Measurements from ENCODE around the gene RAC2. TPM values are rescaled to one million over a fixed set of nuclear protein-coding genes. Genes with fewer than 3 reads are reported as not detected.
A peak's percentile ranks its signal among the peaks of the same experiment; 100 is the strongest.

RAC2 gene
- total RNA-seq = not detected

DNA sequence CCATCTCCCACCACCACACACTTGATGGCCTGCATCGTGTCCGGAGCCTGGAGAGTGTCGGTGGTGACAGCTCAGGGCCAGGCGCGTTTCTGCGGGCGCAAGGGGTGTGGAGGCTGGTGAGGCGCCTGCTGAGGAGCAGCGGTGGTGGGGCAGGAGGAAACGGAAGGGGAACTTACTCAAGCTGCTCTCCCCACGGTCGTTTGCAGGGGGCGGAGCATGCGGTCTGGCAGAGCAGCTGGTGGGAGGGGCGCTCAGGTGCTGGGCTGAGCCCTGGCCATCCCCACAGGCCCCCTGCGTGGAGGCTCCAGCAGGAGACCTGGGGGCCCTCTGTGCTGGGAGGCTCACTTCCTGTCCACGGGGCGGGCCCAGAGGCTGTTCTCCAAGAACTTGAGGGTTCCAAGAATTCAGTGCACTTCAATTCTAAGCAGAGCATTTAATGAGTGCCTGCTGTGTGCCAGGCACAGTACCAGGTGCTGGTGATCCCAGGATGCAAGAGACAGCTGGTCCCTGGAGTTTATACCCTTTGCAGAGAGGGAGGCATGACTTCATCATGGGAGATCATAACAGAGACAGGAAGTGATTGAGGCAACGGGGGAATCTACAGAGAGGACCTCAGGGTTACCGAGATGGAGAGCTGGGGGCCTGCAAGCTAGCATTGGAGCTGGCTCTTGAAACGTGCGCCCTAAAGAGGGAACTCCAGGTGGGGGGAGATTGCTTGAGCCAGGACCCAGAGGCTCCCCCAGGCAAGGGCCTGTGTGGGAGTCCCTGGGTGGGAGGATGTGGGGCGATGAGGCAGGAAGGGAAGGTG, at the start of gene RAC2:
RAC2 (minus strand) TSS at position 156 of the 808 bp plus-strand sequence; CDS start at position 35, 121 bp downstream.
- no peak for DNase-seq

GRCh38 chr22:37293172-37293571, 49.1 kb upstream of the RAC2 start:
- DNase-seq = no peak

DNA sequence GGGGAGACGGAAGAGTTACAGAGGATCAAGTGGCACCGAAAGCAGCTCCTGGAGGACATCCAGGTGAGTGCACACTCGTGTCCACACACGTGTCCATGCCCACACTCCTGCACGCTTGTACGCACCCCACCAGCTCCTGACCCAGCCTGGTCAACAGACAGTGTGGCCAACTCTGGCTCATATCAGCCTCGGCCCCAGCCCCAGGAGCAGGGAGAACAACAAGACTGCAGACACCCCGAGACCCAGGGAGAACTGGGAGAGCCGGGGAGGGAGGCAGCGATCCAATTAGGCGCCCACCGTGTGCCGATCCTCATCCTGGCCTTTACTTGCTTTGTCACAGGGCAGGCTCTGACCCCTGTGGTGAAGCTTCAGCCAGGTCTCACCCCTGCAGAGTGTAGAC, 48.6 kb upstream of the RAC2 start:
- DNase-seq = no peak

GRCh38 chr22:37291559-37292298, 47.7 kb upstream of the RAC2 start:
- DNase-seq = no peak

DNA sequence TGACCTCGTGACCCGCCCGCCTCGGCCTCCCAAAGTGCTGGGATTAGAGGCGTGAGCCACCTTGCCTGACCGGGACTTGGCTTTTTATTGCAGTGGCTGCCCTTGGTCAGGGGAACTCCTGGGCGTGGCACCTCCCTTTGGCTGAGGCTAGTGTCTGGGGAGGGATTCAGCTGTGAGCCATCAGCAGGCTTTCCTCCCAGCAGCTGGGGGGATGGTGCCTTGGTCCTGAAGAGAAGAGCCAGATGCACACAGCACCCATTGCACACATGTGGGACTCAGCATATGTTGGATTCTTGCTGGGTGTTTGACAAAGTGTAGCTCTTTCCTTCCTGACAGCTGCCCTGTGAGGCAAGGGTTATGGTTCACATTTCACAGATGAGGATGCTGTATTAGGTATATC, 46.7 kb upstream of the RAC2 start:
- DNase-seq = no peak

- no peak for DNase-seq
These were observed 45.2 kb upstream of the RAC2 start for GRCh38 chr22:37289156-37289735.

DNA sequence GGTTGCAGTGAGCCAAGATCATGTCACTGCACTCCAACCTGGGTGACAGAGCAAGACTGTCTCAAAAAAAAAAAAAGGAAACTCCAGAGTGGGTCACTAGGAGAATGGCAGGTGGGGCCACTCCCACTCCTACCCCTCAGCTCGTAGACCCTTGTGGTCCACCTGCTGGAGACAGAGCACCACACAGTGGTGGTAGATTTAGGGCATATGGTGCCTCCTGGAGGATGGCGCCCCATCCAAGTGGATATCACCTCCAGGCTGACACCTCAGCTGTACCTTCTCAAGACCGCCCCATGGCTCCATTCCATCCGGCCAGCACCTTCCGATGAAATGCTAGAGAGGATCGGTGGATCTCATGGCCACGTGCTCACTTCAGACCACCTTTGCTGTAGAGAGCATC, 44.5 kb upstream of the RAC2 start:
- no peak for DNase-seq

DNA sequence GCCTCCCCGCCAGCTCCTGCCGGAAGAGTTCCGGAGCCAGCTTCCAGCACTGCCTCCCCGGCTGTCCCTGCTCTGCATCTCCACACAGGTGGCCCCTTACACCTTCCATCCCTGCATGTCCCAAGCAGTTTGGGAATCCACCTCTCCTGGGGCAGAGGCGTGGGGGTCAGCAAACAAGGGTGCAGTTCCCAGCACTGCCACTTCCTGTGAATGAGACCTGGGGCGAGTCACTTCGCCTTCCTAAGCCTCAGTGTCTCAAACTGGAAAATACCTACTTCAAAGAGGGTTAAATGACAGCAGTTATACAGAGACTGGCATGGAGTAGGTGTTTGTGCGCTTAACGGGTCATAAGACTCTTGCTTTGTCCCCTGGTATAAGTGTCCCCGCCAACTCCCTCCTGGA, 43.5 kb upstream of the RAC2 start:
- DNase-seq = no peak

- no peak for DNase-seq
These were observed 41.9 kb upstream of the RAC2 start for GRCh38 chr22:37285937-37286336.

- peak; percentile 25 for DNase-seq
These were observed 40.8 kb upstream of the RAC2 start for GRCh38 chr22:37284805-37285355.

GRCh38 chr22:37284126-37284804, 40.2 kb upstream of the RAC2 start:
- DNase-seq = no peak

DNA sequence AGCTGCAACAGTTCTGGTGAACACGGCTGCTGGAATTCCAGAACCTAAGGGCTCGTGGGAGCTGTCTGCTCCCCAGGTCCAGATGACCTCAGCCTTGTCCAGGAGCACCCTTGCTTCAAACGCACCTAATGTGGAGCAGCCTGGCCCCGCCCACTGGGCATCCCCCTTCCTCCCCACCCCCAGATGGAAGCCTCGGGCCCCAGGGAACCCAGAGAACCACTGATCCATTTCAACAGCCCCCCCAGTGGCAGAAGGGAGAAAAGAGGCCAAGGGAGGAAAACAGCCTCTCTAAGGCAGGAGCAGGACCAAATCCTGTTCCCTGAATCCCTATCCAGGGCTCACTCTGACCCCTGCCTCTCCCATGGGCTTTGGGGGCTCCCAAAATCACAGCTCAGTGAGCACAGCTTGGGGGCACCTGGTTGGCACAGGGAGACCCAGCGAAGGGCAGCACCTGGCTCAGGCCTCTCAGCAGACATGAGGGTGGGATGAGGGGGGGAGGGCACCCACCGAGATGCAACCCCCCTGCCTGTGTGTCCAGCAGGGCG, 39.4 kb upstream of the RAC2 start:
- no peak for DNase-seq

DNA sequence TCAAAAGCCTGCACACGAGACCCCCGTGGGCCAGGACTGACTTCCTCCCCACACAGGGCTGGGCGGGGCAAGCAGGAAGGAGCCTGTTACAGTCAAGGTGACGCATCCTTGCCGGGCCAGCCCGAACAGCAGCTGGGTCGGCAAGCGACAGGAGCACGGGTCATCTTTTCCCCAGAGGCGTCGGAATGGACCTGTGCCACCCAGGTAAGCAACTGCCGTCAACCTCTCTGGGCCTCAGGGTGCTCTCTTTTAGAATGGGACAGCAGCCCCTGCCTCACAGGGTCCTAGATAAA, 38.3 kb upstream of the RAC2 start, which contains the start of gene CYTH4:
CYTH4 (plus strand) TSS at position 124 of the 293 bp plus-strand sequence; CDS start at position 186, 62 bp downstream.
- no peak for DNase-seq

DNA sequence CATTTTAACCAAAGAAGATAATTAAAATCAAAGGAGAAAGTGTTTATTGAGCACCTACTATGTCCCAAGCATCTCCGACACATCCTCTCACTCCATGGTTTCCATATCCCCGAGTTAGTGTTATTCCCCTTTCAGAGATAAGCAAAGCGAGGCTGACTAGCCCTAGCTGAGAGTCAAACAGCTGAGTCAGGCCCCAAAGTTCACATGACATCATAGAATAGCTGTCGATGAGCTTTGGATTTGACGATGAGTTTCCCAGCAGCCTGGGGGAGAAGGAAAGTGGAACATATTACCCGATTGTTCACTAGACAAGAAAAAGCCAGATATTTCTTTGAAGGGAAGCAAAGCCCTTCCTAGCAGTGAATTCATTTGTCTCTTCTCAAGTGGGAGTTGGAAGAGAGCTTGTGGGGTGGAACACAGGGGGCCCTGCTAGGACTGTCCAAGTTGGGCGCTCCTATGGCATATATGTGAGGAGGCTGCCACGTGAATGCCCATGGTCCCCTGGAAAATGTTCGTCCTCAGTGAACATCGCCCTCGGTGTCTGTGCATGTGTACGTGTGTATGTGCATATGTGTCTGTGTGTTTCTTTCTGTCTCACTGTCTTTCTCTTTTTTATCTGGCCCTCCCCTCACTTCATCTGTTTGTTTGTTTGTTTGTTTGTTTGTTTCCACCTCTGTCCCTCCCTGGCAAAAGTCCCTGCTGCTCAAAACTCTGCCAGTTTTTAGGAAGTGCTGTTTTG, 37.7 kb upstream of the RAC2 start:
- DNase-seq = no peak

- no peak for DNase-seq
These were observed 37.1 kb upstream of the RAC2 start for GRCh38 chr22:37281195-37281594.

DNA sequence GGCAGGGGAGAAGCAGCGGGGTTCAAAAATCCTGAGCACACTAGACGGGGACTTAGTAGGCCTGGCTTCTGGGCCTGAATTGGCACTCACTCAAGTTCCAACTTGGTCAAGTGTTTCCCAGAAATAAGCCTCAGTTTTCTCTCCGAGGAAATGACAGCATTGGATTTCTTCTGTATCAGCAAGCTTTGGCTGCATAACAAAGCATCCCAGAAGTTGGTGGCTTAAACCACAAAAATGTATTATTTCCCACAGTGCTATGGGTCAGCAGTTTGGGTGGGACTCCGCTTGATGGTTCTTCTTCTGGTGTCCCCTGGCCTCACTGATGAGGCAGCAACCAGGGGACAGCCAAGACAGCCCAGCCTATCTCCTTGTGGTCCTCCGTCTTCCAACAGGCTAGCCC, 36.6 kb upstream of the RAC2 start:
- no peak for DNase-seq

DNA sequence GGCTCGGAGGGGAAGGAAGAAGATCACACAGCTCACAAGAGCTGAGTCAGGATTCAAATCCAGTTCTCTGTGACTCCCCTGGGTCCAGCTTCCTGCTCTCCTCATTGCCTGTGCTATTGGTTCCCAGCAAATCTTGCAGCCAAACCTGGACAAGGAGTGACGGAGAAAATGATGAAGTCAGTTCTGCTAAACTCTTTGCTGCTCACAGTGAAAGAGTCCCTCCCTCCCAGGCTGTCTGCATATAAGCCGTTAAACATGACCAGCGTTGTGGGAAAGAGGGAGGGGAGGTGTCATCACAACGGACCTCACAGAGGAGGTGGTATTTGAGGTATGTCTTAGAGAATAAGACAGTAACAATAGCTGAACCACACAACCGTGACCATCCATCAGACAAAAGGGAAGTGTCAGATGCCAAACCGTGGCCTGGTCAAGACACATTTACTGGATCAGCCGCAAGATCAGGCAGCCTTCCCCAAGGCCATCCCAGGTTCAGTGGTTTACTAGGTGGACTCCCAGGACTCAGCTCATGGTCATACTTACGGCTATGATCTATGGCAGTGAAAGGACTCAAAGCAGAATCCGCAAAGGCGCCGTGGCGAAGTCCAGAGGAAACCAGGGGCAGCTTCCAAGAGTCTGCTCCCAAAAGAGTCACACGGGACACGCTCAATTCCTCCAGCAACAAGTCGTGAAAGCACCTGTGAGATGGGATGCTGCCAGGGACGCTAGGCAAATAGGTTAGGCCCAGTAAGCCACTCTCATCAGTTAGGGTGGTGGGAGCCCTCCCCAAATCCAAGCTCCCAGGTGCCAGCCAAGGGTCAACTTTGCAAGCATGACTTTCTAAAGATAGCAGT, 35.5 kb upstream of the RAC2 start:
- DNase-seq = no peak

DNA sequence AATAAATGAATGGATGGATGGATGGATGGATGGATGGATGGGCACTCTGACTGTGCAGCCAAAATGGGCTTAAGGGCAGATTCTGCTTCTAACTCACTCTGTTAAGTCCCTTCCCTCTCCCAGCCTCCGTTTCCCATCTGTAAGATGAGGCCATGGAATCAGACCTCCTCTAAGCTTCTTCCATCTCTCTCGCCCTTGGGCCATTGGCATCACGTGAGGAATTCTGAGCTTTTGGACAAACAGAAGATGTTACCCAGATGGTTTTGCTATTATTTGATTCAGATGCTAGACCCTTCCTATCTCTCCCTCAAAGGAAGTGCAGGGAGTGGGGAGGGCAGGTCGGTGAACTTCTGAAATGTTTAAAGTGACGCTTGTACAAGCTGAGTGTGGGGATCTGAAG, 34.2 kb upstream of the RAC2 start:
- no peak for DNase-seq

GRCh38 chr22:37277384-37277783, 33.3 kb upstream of the RAC2 start:
- DNase-seq = no peak

DNA sequence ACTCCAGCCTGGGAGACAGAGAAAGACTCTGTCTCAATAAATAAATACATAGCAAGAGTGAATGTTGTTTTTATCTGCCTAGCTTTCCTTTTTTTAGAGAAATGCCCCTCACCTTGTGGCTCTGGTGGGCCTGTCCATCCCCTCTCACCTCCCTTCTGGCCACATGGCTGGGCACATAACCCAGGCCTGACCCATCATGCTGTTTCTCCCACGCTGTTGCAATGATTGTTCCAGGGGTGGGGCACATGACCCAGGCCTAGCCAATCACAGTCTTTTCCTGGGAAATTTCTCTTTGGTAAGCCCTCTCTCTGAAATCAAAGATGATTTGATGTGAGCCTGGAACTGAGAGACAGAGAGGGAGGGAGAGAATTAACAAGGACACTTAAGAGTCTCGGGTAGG, 32.7 kb upstream of the RAC2 start:
- DNase-seq = no peak

- no peak for DNase-seq
These were observed 31.6 kb upstream of the RAC2 start for GRCh38 chr22:37275622-37276021.
